HG02610 (cell line): ENCODE data around the gene PKP3.
"Not testable (repeated sequence)": the region's sequence is repeated elsewhere in the genome, so short reads cannot be mapped to it uniquely, and the experiment has no call there.

Experiments used
- ATAC-seq: cut with Tn5 transposase; IDR thresholded peaks from one replicate; pipeline ENCODE4 v1.9.1; 2021; ENCODE audit warnings: mild to moderate bottlenecking, moderate library complexity; ENCODE audit not compliant: unreplicated experiment

PKP3 gene

GRCh38 chr11:394034-394857 is at the start of gene PKP3:
Gene PKP3 (plus strand): TSS chr11:394209. CDS start chr11:394293, 84 bp downstream.
- ATAC-seq, result no peak

GRCh38 chr11:344836-345578 is 49.0 kb upstream of the PKP3 start:
- ATAC-seq, result no peak

- no peak for ATAC-seq
Observed at GRCh38 chr11:346529-346928, 47.5 kb upstream of the PKP3 start.

GRCh38 chr11:349270-349954 is 44.6 kb upstream of the PKP3 start:
- not testable (repeated sequence) for ATAC-seq

GRCh38 chr11:350033-350722 is 43.8 kb upstream of the PKP3 start:
- ATAC-seq, result not testable (repeated sequence)

GRCh38 chr11:350723-351255 is 43.2 kb upstream of the PKP3 start:
- ATAC-seq, result peak; percentile 45

- no peak for ATAC-seq
Observed at GRCh38 chr11:351411-351810, 42.6 kb upstream of the PKP3 start.

- no peak for ATAC-seq
Observed at GRCh38 chr11:352456-353031, 41.5 kb upstream of the PKP3 start.

GRCh38 chr11:353179-353873 is 40.7 kb upstream of the PKP3 start:
- no peak for ATAC-seq

- peak; percentile 46 for ATAC-seq
Observed at GRCh38 chr11:355581-356458, 38.2 kb upstream of the PKP3 start.

- no peak for ATAC-seq
Observed at GRCh38 chr11:356610-357009, 37.4 kb upstream of the PKP3 start.

- no peak for ATAC-seq
Observed at GRCh38 chr11:357582-357981, 36.4 kb upstream of the PKP3 start.

GRCh38 chr11:358129-358800 is 35.7 kb upstream of the PKP3 start:
- ATAC-seq, result no peak

GRCh38 chr11:359181-359714 is 34.8 kb upstream of the PKP3 start:
- no peak for ATAC-seq

GRCh38 chr11:360326-361280 is 33.4 kb upstream of the PKP3 start:
- ATAC-seq, result no peak

- no peak for ATAC-seq
Observed at GRCh38 chr11:362642-363442, 31.2 kb upstream of the PKP3 start.
